ENCODE measurements around the gene CDCA3.

DNA sequence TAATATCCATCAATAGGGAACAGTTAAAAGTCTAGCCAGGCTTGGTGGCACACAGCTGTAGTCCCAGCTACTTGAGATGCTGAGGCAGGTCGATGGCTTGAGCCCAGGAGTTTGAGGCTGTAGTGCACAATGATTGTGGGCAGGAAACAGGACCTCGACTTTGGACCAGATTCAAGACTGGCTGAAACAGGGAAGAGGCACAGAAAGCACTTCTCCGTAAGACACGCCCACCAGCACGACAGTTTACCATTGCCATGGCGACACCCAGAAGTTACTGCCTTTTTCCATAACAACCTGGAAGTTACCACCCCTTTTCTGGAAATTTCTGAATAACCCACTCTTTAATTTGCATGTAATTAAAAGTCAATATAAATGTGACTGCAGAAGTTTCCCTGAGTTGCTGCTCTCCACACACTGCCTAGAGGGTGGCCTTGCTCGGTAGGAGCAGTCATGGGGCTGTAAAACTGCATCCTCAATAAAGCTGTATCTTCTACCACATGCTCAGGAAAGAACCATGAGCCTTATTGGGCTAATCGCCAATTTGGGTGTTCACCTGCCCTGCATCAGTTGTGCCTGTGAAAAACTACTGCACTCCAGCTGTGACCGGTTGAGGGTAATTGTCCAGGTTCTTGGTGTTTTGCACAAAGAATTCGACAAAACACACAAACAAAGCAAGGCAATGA is 48.9 kb upstream of the CDCA3 start:
- TF ChIP-seq, protein P1, sequence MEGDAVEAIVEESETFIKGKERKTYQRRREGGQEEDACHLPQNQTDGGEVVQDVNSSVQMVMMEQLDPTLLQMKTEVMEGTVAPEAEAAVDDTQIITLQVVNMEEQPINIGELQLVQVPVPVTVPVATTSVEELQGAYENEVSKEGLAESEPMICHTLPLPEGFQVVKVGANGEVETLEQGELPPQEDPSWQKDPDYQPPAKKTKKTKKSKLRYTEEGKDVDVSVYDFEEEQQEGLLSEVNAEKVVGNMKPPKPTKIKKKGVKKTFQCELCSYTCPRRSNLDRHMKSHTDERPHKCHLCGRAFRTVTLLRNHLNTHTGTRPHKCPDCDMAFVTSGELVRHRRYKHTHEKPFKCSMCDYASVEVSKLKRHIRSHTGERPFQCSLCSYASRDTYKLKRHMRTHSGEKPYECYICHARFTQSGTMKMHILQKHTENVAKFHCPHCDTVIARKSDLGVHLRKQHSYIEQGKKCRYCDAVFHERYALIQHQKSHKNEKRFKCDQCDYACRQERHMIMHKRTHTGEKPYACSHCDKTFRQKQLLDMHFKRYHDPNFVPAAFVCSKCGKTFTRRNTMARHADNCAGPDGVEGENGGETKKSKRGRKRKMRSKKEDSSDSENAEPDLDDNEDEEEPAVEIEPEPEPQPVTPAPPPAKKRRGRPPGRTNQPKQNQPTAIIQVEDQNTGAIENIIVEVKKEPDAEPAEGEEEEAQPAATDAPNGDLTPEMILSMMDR (conservative IDR thresholded peaks at IDR 0.05; ENCODE audit: low read depth, low read length) = no peak
- TF ChIP-seq EZH2 (IDR thresholded peaks at IDR 0.05; ENCODE audit: borderline replicate concordance, low read depth, low read length, poor library complexity, severe bottlenecking) = no peak
